Esophagus (tissue), 2 donors: Measurements from ENCODE around the gene CYB5R4. TPM values are rescaled to one million over a fixed set of nuclear protein-coding genes. Genes with fewer than 3 reads are reported as not detected.

Experiments used
- polyA plus RNA-seq, 2 donors: library from polyadenylated mRNA; stranded (reverse); fragments of 200-250 nt; gene quantifications; one replicate each; pipeline ENCODE4 v1.2.3, GENCODE V29; 2013
- donor health status: healthy with polysubstance abuse.
- donor health status: Bipolar disorder and iron deficiency.

The CYB5R4 gene
- polyA plus RNA-seq, 2 donors, result 2.8 to 8.1 TPM

Other genes starting within 250 kb of the CYB5R4 start
- gene SNAP91, start 150.6 kb upstream of the CYB5R4 start, polyA plus RNA-seq, result under 1 TPM; 0.04 to 0.05 TPM
- under 1 TPM in 1 of 2 donors, not detected in 1; 0.09 TPM for gene RIPPLY2, start 6.3 kb upstream of the CYB5R4 start, polyA plus RNA-seq
- gene MRAP2, start 174.1 kb downstream of the CYB5R4 start, polyA plus RNA-seq, result under 1 TPM; 0.47 to 0.79 TPM